ENCODE data around the gene RUNX1.

DNA sequence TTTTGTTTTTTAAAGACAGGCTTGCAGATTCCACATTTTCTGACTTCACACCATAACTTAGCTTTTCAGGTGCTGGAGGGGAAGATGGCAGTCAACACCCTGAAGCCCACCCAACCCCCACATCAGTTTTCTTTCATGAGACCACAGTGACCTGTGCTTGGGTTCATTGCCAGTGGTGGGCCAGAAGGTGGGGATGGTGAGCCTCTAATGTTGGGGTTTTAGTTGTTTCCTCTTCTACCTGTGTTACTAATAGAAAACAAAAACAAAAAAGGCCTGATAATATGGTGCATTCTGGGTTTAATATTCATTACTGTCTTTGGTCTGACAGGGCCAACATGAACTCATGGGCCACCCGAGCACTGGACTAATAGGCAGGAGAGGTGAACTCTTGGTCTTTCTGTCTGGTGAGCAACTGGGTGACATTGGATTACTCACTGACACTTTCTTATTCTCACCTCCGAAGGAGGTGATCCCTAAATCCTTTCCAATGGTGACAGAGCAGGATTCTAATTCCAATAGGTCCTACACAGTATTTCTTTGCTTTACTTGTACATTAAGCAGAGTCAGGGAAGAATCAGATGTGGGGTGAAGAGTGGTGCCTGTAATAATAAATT is 247.5 kb downstream of the RUNX1 start:
- TF ChIP-seq POLR2A (IDR thresholded peaks at IDR 0.05; ENCODE audit: low read length) (no peak), GATA1 (IDR thresholded peaks at IDR 0.05; ENCODE audit: low read depth, low read length) (no peak)

Measured in erythroblast (primary cell).